Measurements from ENCODE around the gene ZNFX1.

DNA sequence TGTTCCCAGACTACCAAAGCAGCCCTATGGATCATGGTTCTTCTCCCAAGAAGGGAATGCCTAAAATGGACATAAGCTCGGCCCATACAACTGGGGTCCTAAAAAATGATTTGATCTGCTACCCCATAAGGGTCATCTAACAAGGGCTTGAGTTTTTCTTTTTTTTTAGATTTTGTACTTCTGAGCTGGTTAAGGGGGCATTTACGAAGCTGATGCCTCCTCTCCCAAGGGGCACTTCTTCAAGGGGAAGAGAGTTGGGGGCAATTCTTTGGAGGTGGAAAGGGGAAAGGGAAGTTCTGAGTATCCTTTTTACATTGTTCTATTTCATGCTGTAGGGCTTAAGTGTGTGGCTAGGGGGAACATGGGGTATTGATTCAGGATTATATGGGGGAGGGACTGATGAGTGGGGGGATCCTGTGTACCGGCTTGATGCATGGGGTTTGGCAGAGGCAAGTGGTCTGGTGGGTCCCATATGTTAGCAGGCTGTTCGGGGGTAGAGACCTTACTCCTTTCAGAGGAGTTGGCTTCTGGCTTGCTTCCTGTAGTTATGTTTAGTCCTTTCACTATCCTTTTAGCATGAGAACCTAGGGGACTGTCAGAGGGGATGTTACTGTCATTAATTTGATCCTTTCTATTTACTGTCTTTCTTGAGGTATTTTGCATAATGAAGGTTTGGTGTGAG lies 8.1 kb upstream of the ZNFX1 start:
- TF ChIP-seq, protein P1, sequence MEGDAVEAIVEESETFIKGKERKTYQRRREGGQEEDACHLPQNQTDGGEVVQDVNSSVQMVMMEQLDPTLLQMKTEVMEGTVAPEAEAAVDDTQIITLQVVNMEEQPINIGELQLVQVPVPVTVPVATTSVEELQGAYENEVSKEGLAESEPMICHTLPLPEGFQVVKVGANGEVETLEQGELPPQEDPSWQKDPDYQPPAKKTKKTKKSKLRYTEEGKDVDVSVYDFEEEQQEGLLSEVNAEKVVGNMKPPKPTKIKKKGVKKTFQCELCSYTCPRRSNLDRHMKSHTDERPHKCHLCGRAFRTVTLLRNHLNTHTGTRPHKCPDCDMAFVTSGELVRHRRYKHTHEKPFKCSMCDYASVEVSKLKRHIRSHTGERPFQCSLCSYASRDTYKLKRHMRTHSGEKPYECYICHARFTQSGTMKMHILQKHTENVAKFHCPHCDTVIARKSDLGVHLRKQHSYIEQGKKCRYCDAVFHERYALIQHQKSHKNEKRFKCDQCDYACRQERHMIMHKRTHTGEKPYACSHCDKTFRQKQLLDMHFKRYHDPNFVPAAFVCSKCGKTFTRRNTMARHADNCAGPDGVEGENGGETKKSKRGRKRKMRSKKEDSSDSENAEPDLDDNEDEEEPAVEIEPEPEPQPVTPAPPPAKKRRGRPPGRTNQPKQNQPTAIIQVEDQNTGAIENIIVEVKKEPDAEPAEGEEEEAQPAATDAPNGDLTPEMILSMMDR (IDR thresholded peaks at IDR 0.05; ENCODE audit: insufficient read depth, low read depth, low read length), result no peak
- no peak for TF ChIP-seq EZH2 (IDR thresholded peaks at IDR 0.05; ENCODE audit: insufficient read depth, low read length)

Data from astrocyte (in vitro differentiated cells and primary cell).